ENCODE data around the gene CAMK4. TPM values are rescaled to one million over a fixed set of nuclear protein-coding genes. Genes with fewer than 3 reads are reported as not detected.

Gene CAMK4
- total and polyA plus RNA-seq, 2 donors = 30.7 to 107 TPM

- no peak overlapping the region for H3K27ac ChIP-seq (ENCODE audit: low read depth in 1 of 2, low read length in 1 of 2)
- no peaks in the 10 kb centered on the region for H3K9me3 ChIP-seq (ENCODE audit: control insufficient read depth in 2 of 2, insufficient read depth in 1 of 2, low read length in 1 of 2)
- DNase-seq (ENCODE audit: low read depth in 6 of 9, low spot score in 9 of 9) = no peak
- no peaks in the 10 kb centered on the region for H3K27me3 ChIP-seq (ENCODE audit: control insufficient read depth in 2 of 2, insufficient read depth in 1 of 2, low read length in 1 of 2)
- no peaks in the 10 kb centered on the region for H3K36me3 ChIP-seq (ENCODE audit: control insufficient read depth in 2 of 2, insufficient read depth in 2 of 2, low read length in 1 of 2)
- H3K4me3 ChIP-seq (ENCODE audit: low read length in 2 of 2) = no peak overlapping the region
- no peaks in the 10 kb centered on the region for H3K4me1 ChIP-seq (ENCODE audit: control insufficient read depth in 2 of 2, insufficient read depth in 2 of 2, low read length in 2 of 2)
- WGBS = 91% methylated on average over 1 of the region's 1 CpG
Observed at GRCh38 chr5:111535879-111536549, 311.8 kb downstream of the CAMK4 start.

GRCh38 chr5:111537141-111538024 is 313.2 kb downstream of the CAMK4 start:
- Histone ChIP-seq H3K27me3 (ENCODE audit: control insufficient read depth in 2 of 2, insufficient read depth in 1 of 2, low read length in 1 of 2) (no peaks in the 10 kb centered on the region), H3K27ac (ENCODE audit: low read depth in 1 of 2, low read length in 1 of 2) (no peak overlapping the region), H3K4me3 (ENCODE audit: low read length in 2 of 2) (no peak overlapping the region), H3K4me1 (ENCODE audit: control insufficient read depth in 2 of 2, insufficient read depth in 2 of 2, low read length in 2 of 2) (no peaks in the 10 kb centered on the region), H3K36me3 (ENCODE audit: control insufficient read depth in 2 of 2, insufficient read depth in 2 of 2, low read length in 1 of 2) (no peaks in the 10 kb centered on the region), H3K9me3 (ENCODE audit: control insufficient read depth in 2 of 2, insufficient read depth in 1 of 2, low read length in 1 of 2) (no peaks in the 10 kb centered on the region)
- 97% methylated on average over 1 of the region's 1 CpG for WGBS
- no peak for DNase-seq (ENCODE audit: low read depth in 6 of 9, low spot score in 9 of 9)

Other genes starting within 250 kb of the CAMK4 start
- gene TSLP, start 152.7 kb upstream of the CAMK4 start, total RNA-seq = 0.09 TPM
- gene TSLP, start 152.7 kb upstream of the CAMK4 start, polyA plus RNA-seq = 0.39 TPM
- 30.1 TPM for gene WDR36, start 132.0 kb upstream of the CAMK4 start, total RNA-seq
- gene WDR36, start 132.0 kb upstream of the CAMK4 start, polyA plus RNA-seq = 11.8 TPM